WTC11 (cell line): ENCODE data around the gene TACO1.

Source experiments
- ATF1 ChIP-seq: sonication (generic); formaldehyde crosslinking; IDR thresholded peaks from 2 replicates; pipeline ENCODE4 v1.8.1; 2023; ENCODE audit warnings: mild to moderate bottlenecking, moderate library complexity, missing genetic modification reagents
- CREB1 ChIP-seq: sonication (generic); formaldehyde crosslinking; IDR thresholded peaks from 2 replicates; pipeline ENCODE4 v1.8.0; 2023; ENCODE audit warnings: mild to moderate bottlenecking, missing genetic modification reagents
- CTCF ChIP-seq: fragments of 200-600 bp; IDR thresholded peaks from 2 replicates; pipeline ENCODE4 v1.8.0; 2022; ENCODE audit warnings: antibody characterized with exemption
- ESRRA ChIP-seq: sonication (generic); formaldehyde crosslinking; IDR thresholded peaks from 2 replicates; pipeline ENCODE4 v1.8.1; 2022; ENCODE audit warnings: mild to moderate bottlenecking, missing genetic modification reagents, borderline replicate concordance
- PRDM15 ChIP-seq: sonication (generic); formaldehyde crosslinking; IDR thresholded peaks from 2 replicates; pipeline ENCODE4 v1.8.0; 2022; ENCODE audit warnings: missing genetic modification reagents
- TF ChIP-seq, protein P1 (sequence below): sonication (generic); formaldehyde crosslinking; IDR thresholded peaks from 2 replicates; pipeline ENCODE4 v1.8.0; 2022; ENCODE audit warnings: mild to moderate bottlenecking, missing genetic modification reagents

DNA sequence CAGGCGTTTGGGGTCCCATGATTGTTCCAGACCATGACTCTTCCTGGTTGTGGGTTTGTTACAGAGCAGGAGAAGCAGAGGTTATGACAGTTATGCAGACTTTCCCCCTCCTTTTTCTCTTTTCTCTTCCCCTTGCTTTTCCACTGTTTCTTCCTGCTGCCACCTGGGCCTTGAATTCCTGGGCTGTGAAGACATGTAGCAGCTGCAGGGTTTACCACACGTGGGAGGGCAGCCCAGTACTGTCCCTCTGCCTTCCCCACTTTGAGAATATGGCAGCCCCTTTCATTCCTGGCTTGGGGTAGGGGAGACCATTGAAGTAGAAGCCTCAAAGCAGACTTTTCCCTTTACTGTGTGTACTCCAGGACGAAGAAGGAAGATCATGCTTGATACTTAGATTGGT, 7.9 kb upstream of the TACO1 start:
- TF ChIP-seq CTCF (no peak), ESRRA (no peak), PRDM15 (CRISPR knock-in tag) (no peak), CREB1 (CRISPR knock-in tag) (no peak), ATF1 (CRISPR knock-in tag) (no peak)
- TF ChIP-seq, protein P1, sequence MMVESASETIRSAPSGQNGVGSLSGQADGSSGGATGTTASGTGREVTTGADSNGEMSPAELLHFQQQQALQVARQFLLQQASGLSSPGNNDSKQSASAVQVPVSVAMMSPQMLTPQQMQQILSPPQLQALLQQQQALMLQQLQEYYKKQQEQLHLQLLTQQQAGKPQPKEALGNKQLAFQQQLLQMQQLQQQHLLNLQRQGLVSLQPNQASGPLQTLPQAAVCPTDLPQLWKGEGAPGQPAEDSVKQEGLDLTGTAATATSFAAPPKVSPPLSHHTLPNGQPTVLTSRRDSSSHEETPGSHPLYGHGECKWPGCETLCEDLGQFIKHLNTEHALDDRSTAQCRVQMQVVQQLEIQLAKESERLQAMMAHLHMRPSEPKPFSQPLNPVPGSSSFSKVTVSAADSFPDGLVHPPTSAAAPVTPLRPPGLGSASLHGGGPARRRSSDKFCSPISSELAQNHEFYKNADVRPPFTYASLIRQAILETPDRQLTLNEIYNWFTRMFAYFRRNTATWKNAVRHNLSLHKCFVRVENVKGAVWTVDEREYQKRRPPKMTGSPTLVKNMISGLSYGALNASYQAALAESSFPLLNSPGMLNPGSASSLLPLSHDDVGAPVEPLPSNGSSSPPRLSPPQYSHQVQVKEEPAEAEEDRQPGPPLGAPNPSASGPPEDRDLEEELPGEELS (CRISPR knock-in tag) = no peak
